Hematopoietic multipotent progenitor cell treated with erythropoietin and hydrocortisone succinate and interleukin-3 and kit ligand, for 8 days (in vitro differentiated cells): ENCODE results near the gene MAEA.
A peak's percentile ranks its signal among the peaks of the same experiment; 100 is the strongest.

ENCODE experiments used
- DNase-seq: peaks from one replicate; pipeline ENCODE4 v3.0.0-alpha.2; 2015

The MAEA gene

GRCh38 chr4:1250527-1250812 is 39.2 kb upstream of the MAEA start:
- no peak for DNase-seq

GRCh38 chr4:1250921-1251772 is 38.5 kb upstream of the MAEA start:
- DNase-seq: no peak

GRCh38 chr4:1251773-1252066 is 38.0 kb upstream of the MAEA start:
- DNase-seq: no peak

- no peak for DNase-seq
Observed at GRCh38 chr4:1252928-1253492, 36.7 kb upstream of the MAEA start.

- no peak for DNase-seq
Observed at GRCh38 chr4:1253831-1254230, 35.9 kb upstream of the MAEA start.

GRCh38 chr4:1255151-1255550 is 34.5 kb upstream of the MAEA start:
- DNase-seq: no peak

- no peak for DNase-seq
Observed at GRCh38 chr4:1255699-1256098, 34.0 kb upstream of the MAEA start.

GRCh38 chr4:1258457-1258856 is 31.2 kb upstream of the MAEA start:
- no peak for DNase-seq

GRCh38 chr4:1259966-1260365 is 29.7 kb upstream of the MAEA start:
- DNase-seq: no peak

GRCh38 chr4:1260418-1261106 is 29.1 kb upstream of the MAEA start:
- no peak for DNase-seq

- DNase-seq: no peak
Observed at GRCh38 chr4:1261107-1261928, 28.4 kb upstream of the MAEA start.

- no peak for DNase-seq
Observed at GRCh38 chr4:1264942-1265341, 24.7 kb upstream of the MAEA start.

GRCh38 chr4:1265351-1265750 is 24.3 kb upstream of the MAEA start:
- DNase-seq: no peak

- no peak for DNase-seq
Observed at GRCh38 chr4:1266881-1267763, 22.6 kb upstream of the MAEA start.

GRCh38 chr4:1269209-1269608 is 20.5 kb upstream of the MAEA start:
- no peak for DNase-seq

GRCh38 chr4:1271686-1272085 is 18.0 kb upstream of the MAEA start:
- peak; percentile 67 for DNase-seq

GRCh38 chr4:1274871-1275270 is 14.8 kb upstream of the MAEA start:
- no peak for DNase-seq

- DNase-seq: no peak
Observed at GRCh38 chr4:1276984-1277383, 12.7 kb upstream of the MAEA start.

GRCh38 chr4:1277667-1278665 is 11.7 kb upstream of the MAEA start:
- DNase-seq: peak; percentile 20

- no peak for DNase-seq
Observed at GRCh38 chr4:1279253-1279652, 10.4 kb upstream of the MAEA start.

- DNase-seq: no peak
Observed at GRCh38 chr4:1283711-1284110, 6.0 kb upstream of the MAEA start.
